ENCODE measurements around the gene EXOSC10. TPM values are rescaled to one million over a fixed set of nuclear protein-coding genes. Genes with fewer than 3 reads are reported as not detected.
"Not testable (repeated sequence)": the region's sequence is repeated elsewhere in the genome, so short reads cannot be mapped to it uniquely, and the experiment has no call there.

EXOSC10 gene
- total and polyA plus RNA-seq, 2 of the 4 experiments (the other 2 are of a cell fraction), result 64.5 to 66.0 TPM

DNA sequence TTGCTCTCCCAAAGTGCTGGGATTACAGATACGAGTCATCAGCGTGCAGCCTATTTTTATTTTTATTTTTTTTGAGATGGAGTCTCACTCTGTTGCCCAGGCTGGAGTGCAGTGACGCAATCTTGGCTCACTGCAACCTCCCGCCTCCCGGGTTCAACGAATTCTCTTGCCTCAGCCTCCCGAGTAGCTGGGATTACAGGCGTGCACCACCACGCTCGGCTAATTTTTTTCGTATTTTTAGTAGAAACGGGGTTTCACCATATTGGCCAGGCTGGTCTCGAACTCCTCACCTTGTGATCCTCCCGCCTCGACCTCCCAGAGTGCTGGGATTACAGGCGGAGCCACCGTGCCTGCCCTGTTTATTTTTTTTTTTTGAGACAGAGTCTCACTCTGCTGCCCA lies 1.1 kb upstream of the EXOSC10 start:
- H3K9ac ChIP-seq (ENCODE audit: low read depth, low read length); H3K4me2 ChIP-seq (ENCODE audit: low read depth, low read length); in situ Hi-C loops (cut with MboI; ENCODE audit: low sequenced_read_pairs); DNase-seq; H3K4ac ChIP-seq (ENCODE audit: low read depth, low read length); H3K9me3 ChIP-seq (ENCODE audit: control insufficient read depth, insufficient read depth, low read length); H3K9me1 ChIP-seq (ENCODE audit: insufficient read depth, low read length); H2BK20ac ChIP-seq (ENCODE audit: low read depth, low read length); H2BK5ac ChIP-seq (ENCODE audit: low read depth, low read length, poor library complexity, severe bottlenecking); H3K18ac ChIP-seq (ENCODE audit: low read depth, low read length); H2BK120ac ChIP-seq (ENCODE audit: low read depth, low read length); H4K91ac ChIP-seq (ENCODE audit: insufficient read depth, low read depth, low read length); H3K27me3 ChIP-seq (ENCODE audit: control insufficient read depth, insufficient read depth, low read length); H3K56ac ChIP-seq (ENCODE audit: extremely low read depth, insufficient read depth, low read length); dilution Hi-C loops (cut with HindIII; ENCODE audit: low sequenced_read_pairs, unreplicated experiment); H3K14ac ChIP-seq (replicated peaks; ENCODE audit: low read depth, low read length); ATAC-seq (ENCODE audit: low read depth); H2AK9ac ChIP-seq (replicated peaks; ENCODE audit: low read depth, low read length, poor library complexity); intact Hi-C loops (cut with micrococcal nuclease); H3K27ac ChIP-seq (ENCODE audit: insufficient read depth, low read length); H4K20me1 ChIP-seq (ENCODE audit: insufficient read depth, low read length); H3K4me1 ChIP-seq (ENCODE audit: control insufficient read depth, insufficient read depth, low read length); H2AFZ ChIP-seq (replicated peaks; ENCODE audit: low read length, poor library complexity); H2BK15ac ChIP-seq (ENCODE audit: low read depth, low read length); H3K23ac ChIP-seq (ENCODE audit: low read depth, low read length); BruUV-seq (replicated peaks); H2AK5ac ChIP-seq (ENCODE audit: low read depth, low read length); POLR2A ChIA-PET (ENCODE audit: unreplicated experiment); H3K4me3 ChIP-seq (ENCODE audit: insufficient read depth, low read depth, low read length): not testable (repeated sequence)
- WGBS, 2 experiments (ENCODE audit: extremely low coverage in 2 of 2, insufficient read length in 1 of 2), result 98% methylated on average over 12 of the region's 17 CpGs; no CpG with 5 or more reads in 1 of the 2 experiments
- peak overlapping the region; percentile 30; the same call in 1 of the 2 replicates for H4K5ac ChIP-seq (ENCODE audit: low read depth, low read length)
- H3K36me3 ChIP-seq (ENCODE audit: control insufficient read depth, insufficient read depth, low read length), result peaks cover 16% of the 10 kb centered on the region
- H4K8ac ChIP-seq (ENCODE audit: low read depth in 2 of 2, low read length in 2 of 2), result peak overlapping the region in 1 of 2 experiments; percentile 76; a peak in 3 of 4 replicates
- CTCF ChIA-PET, result interaction anchor here (3.1 kb wide), 1 partner anchor 63 kb away, joined by 13 read pairs; no protein-coding TSS in a partner anchor
- H3K79me1 ChIP-seq (ENCODE audit: low read depth in 1 of 2, low read length in 2 of 2), result peaks cover 4 to 12% of the 10 kb centered on the region in 2 experiments; a peak in 2 of 4 replicates

All from IMR-90 (cell line).